BE2C (cell line): Measurements from ENCODE around the gene TNFSF8.

Experiments used
- DNase-seq: peaks from one replicate; pipeline ENCODE4 v3.0.0-alpha.2; 2020
- H3K27me3 ChIP-seq: fragments of 250-450 bp; sonication (Bioruptor Pico); 2 replicates; pipeline ENCODE4 v1.5.1; 2020; ENCODE audit warnings: mild to moderate bottlenecking
- H3K36me3 ChIP-seq: fragments of 250-450 bp; sonication (Bioruptor Pico); 2 replicates; pipeline ENCODE4 v1.5.1; 2020; ENCODE audit warnings: mild to moderate bottlenecking
- H3K4me1 ChIP-seq: fragments of 250-450 bp; sonication (Bioruptor Pico); 2 replicates; pipeline ENCODE4 v1.5.1; 2020
- H3K4me3 ChIP-seq: 2 replicates; pipeline ENCODE4 v1.5.1; 2011; ENCODE audit warnings: low read depth, low read length
- H3K9me3 ChIP-seq: fragments of 250-450 bp; sonication (Bioruptor Pico); 2 replicates; pipeline ENCODE4 v1.5.1; 2020
- TF ChIP-seq, protein P1 (sequence below): IDR thresholded peaks from 2 replicates; pipeline ENCODE4 v1.5.1; 2012; ENCODE audit warnings: mild to moderate bottlenecking, low read depth, low read length

The TNFSF8 gene

GRCh38 chr9:114908104-114908622 is 22.2 kb downstream of the TNFSF8 start:
- no peak overlapping the region for H3K4me3 ChIP-seq
- no peaks in the 10 kb centered on the region for H3K4me1 ChIP-seq
- TF ChIP-seq, protein P1, sequence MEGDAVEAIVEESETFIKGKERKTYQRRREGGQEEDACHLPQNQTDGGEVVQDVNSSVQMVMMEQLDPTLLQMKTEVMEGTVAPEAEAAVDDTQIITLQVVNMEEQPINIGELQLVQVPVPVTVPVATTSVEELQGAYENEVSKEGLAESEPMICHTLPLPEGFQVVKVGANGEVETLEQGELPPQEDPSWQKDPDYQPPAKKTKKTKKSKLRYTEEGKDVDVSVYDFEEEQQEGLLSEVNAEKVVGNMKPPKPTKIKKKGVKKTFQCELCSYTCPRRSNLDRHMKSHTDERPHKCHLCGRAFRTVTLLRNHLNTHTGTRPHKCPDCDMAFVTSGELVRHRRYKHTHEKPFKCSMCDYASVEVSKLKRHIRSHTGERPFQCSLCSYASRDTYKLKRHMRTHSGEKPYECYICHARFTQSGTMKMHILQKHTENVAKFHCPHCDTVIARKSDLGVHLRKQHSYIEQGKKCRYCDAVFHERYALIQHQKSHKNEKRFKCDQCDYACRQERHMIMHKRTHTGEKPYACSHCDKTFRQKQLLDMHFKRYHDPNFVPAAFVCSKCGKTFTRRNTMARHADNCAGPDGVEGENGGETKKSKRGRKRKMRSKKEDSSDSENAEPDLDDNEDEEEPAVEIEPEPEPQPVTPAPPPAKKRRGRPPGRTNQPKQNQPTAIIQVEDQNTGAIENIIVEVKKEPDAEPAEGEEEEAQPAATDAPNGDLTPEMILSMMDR: no peak
- no peaks in the 10 kb centered on the region for H3K36me3 ChIP-seq
- no peak for DNase-seq
- H3K27me3 ChIP-seq: no peaks in the 10 kb centered on the region
- no peaks in the 10 kb centered on the region for H3K9me3 ChIP-seq

DNA sequence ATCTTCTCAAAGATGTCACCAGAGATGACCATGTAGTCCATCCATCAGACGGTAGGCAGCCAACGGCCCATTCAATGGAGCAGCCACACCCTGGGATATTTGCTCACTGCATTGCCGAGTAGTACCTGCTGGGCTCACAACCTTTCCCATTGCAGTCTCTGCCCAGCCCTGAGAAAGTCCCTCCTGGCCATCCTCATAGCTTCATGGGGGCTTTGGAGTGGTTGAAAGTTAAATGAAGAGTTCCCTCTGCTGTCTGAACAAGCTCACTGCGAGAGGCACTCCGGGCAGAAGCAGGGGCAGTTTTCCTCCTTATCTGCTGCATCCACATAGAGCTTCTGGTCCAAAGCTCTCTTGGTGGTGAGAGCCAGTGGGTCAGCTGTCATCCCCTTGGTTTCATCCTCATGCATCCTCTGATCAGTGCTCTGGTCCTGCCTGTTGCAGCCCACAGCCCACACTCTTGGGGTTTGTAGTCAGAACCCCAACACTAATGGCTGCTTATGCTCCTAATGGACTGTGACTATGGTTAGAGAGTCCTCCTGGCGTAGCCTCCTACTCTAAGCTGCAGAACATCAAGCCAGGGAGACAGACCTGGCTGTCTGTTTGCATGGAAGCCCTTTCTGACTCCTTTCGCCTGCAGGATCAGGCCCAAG is 23.3 kb downstream of the TNFSF8 start:
- TF ChIP-seq, protein P1: peak; percentile 30; the same call in 1 of the 2 replicates
- Histone ChIP-seq H3K4me3 (no peak overlapping the region), H3K9me3 (no peaks in the 10 kb centered on the region), H3K36me3 (no peaks in the 10 kb centered on the region), H3K4me1 (no peaks in the 10 kb centered on the region), H3K27me3 (no peaks in the 10 kb centered on the region)
- no peak for DNase-seq

DNA sequence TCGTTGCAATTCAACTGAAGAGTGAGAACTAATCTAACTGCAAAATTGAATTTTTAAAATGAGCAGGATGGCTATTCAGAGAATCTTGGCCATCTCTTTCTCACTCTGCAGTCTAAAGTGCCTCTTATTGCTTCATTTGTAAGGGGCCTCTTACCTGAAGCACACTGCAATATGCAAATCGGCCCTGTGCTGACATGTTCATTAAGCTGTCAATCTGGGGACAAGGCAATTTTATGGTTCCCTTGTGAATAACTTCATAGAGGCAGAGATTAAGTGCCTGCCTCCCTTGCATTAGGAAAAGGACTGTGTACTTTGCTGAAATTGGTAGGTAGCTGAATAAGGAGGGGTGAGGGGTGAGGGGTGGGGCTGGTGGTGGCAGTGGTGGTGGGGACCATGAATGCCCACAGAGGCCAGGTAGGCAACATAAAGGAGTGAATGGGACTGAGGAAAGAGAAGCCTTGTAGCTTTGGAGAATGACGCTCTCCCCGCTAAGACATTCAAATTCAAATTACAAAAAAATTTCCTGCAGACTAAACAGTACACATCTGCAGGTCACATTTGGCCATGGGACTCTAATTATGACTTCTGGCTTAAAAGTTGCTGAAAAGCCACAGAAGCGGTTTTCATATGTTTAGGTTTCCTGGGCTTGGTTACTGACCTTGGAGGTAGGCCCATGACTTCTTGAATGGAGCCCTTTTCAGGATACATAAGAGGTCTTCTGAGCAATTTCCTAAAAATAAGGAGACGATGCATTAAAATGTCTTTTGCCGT is 25.0 kb downstream of the TNFSF8 start:
- H3K4me3 ChIP-seq: no peak overlapping the region
- no peaks in the 10 kb centered on the region for H3K36me3 ChIP-seq
- TF ChIP-seq, protein P1: no peak
- H3K9me3 ChIP-seq: no peaks in the 10 kb centered on the region
- H3K27me3 ChIP-seq: no peaks in the 10 kb centered on the region
- DNase-seq: no peak
- no peaks in the 10 kb centered on the region for H3K4me1 ChIP-seq

- TF ChIP-seq, protein P1: no peak
- Histone ChIP-seq H3K4me1 (no peaks in the 10 kb centered on the region), H3K36me3 (no peaks in the 10 kb centered on the region), H3K27me3 (no peaks in the 10 kb centered on the region), H3K4me3 (no peak overlapping the region), H3K9me3 (no peaks in the 10 kb centered on the region)
- DNase-seq: no peak
Observed at GRCh38 chr9:114902786-114903524, 27.4 kb downstream of the TNFSF8 start.

DNA sequence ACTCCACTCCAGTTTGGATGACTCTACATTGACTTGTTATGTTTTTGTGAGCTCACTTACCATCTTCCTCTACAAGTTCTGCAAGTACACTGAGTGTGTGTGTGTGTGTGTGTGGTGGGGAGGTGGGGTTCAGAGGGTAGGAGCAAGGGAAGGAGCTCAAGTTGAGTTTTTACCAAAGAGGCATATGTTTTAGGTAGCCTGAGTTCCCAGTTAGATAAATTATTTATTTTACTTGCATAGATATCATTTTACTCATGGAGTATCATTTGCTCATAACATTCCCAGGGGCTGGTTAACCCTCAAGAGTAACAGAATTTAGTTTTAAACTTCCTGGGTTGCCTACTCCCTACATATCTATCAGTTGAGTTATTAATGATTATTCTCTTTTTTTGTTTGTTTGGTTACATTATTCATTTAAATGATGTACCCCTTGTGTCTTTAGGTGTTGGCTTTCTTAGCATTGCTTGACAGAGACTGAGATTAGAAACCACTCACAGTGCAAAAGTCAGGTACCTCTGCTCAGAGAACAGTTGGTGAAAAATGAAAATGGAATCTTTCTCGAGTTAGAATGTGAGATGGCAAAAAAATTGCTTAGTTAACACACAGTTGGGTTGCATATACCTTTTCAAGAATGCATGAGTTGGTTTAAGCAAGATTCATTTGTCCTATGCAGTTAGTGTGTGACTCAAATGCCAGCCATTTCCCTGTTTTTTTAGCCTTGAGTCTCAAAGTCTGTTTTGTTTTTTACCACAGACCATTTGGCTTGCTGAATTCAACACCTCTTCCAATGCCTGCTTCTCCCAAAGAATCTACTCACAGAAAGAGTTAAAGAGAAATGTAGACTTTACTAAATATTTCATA is 29.2 kb downstream of the TNFSF8 start:
- DNase-seq: no peak
- Histone ChIP-seq H3K4me1 (no peaks in the 10 kb centered on the region), H3K9me3 (no peaks in the 10 kb centered on the region), H3K27me3 (no peaks in the 10 kb centered on the region), H3K4me3 (no peak overlapping the region), H3K36me3 (no peaks in the 10 kb centered on the region)
- TF ChIP-seq, protein P1: no peak
